ENCODE data around the gene ZNF814. TPM values are rescaled to one million over a fixed set of nuclear protein-coding genes. Genes with fewer than 3 reads are reported as not detected.
"Not testable (repeated sequence)": the region's sequence is repeated elsewhere in the genome, so short reads cannot be mapped to it uniquely, and the experiment has no call there.

The ZNF814 gene
- polyA plus RNA-seq, 3 donors, result 2.5 to 6.3 (median 3.8) TPM

DNA sequence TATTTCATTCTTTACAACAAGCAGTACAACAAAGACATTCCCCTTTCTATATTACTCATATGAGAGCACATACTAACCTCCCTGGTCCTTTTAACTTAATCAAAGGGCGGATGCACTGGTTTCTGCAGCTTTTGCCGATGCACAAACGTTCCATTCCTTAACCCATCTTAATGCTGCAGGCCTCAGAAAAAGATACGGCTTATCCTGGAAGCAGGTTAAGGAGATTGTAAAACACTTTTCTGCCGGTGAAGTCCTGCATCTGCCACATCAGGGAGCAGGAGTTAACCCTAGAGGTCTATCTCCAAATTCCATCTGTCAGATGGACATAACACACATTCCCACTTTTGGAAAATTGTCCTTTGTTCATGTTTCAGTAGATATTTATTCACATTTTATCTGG is 11.5 kb upstream of the ZNF814 start:
- Histone ChIP-seq H3K27ac (ENCODE audit: low read depth in 1 of 2, low read length in 2 of 2) (no peak overlapping the region), H3K9ac (ENCODE audit: insufficient read depth, low read length, poor library complexity, severe bottlenecking) (no peak overlapping the region), H3K4me3 (replicated peaks in 1 of 3; ENCODE audit: low read depth in 2 of 3, low read length in 3 of 3) (no peak overlapping the region), H3K27me3 (ENCODE audit: control insufficient read depth in 2 of 2, insufficient read depth in 2 of 2, low read length in 2 of 2) (no peaks in the 10 kb centered on the region), H3K4me1 (ENCODE audit: control insufficient read depth in 1 of 2, insufficient read depth in 2 of 2, low read length in 2 of 2) (no peaks in the 10 kb centered on the region), H3K4me2 (replicated peaks; ENCODE audit: extremely low read depth, low read length, poor library complexity, severe bottlenecking) (no peak overlapping the region), H2AFZ (ENCODE audit: insufficient read depth, low read depth, low read length, poor library complexity, severe bottlenecking) (no peak overlapping the region), H3K9me3 (replicated peaks in 1 of 2; ENCODE audit: control insufficient read depth in 1 of 2, insufficient read depth in 1 of 2, low read length in 2 of 2) (peaks cover 0 to 12% of the 10 kb centered on the region in 2 donors), H3K36me3 (replicated peaks in 1 of 2; ENCODE audit: control insufficient read depth in 1 of 2, insufficient read depth in 2 of 2, low read length in 2 of 2) (no peaks in the 10 kb centered on the region), H3K79me2 (ENCODE audit: insufficient read depth, low read length) (no peaks in the 10 kb centered on the region), H4K20me1 (ENCODE audit: insufficient read depth, low read length) (no peaks in the 10 kb centered on the region)
- DNase-seq, result no peak
- peaks cover 6 to 27% of the 10 kb centered on the region in 2 donors for H3K36me3 Mint-ChIP-seq
- H3K27ac Mint-ChIP-seq, result no peak overlapping the region
- peaks cover 7% of the 10 kb centered on the region for H3K4me1 Mint-ChIP-seq
- TF ChIP-seq, protein P1, sequence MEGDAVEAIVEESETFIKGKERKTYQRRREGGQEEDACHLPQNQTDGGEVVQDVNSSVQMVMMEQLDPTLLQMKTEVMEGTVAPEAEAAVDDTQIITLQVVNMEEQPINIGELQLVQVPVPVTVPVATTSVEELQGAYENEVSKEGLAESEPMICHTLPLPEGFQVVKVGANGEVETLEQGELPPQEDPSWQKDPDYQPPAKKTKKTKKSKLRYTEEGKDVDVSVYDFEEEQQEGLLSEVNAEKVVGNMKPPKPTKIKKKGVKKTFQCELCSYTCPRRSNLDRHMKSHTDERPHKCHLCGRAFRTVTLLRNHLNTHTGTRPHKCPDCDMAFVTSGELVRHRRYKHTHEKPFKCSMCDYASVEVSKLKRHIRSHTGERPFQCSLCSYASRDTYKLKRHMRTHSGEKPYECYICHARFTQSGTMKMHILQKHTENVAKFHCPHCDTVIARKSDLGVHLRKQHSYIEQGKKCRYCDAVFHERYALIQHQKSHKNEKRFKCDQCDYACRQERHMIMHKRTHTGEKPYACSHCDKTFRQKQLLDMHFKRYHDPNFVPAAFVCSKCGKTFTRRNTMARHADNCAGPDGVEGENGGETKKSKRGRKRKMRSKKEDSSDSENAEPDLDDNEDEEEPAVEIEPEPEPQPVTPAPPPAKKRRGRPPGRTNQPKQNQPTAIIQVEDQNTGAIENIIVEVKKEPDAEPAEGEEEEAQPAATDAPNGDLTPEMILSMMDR (IDR thresholded peaks at IDR 0.05), result no peak
- 100% methylated on average over 2 of the region's 5 CpGs for WGBS (ENCODE audit: insufficient coverage)
- no peak overlapping the region for H3K4me3 Mint-ChIP-seq
- peaks cover 0 to 8% (median 2%) of the 10 kb centered on the region in 7 donors for H3K9me3 Mint-ChIP-seq
- peaks cover 0 to 1% (median 0%) of the 10 kb centered on the region in 3 donors for H3K27me3 Mint-ChIP-seq (ENCODE audit: low read depth in 3 of 3)
- intact Hi-C loops (cut with micrococcal nuclease), result loop anchor here in 1 of 2 donors (5.0 kb wide), 1 partner anchor 163 kb away; no protein-coding TSS in a partner anchor

DNA sequence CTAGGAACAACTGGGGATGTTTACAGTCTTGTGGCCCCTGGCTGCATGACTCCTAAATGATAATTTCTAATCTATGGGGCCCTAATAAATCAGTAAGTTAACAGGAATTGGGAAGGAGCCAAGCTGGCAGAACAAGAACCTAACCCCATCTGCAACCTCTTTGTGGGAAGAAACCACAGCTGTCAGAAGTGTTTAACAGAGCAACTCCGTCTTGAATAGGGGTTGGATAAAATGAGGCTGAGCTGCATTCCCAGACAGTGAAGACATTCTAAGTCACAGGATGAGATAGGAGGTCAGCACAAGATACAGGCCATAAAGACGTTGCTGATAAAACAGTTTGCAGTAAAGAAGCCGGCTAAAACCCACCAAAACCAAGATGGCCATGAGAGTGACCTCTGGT is 1.9 kb upstream of the ZNF814 start:
- H3K9ac ChIP-seq (ENCODE audit: insufficient read depth, low read length, poor library complexity, severe bottlenecking); H4K20me1 ChIP-seq (ENCODE audit: insufficient read depth, low read length); H3K27ac ChIP-seq (ENCODE audit: low read depth in 1 of 2, low read length in 2 of 2); H3K36me3 ChIP-seq (replicated peaks in 1 of 2; ENCODE audit: control insufficient read depth in 1 of 2, insufficient read depth in 2 of 2, low read length in 2 of 2); H3K4me2 ChIP-seq (replicated peaks; ENCODE audit: extremely low read depth, low read length, poor library complexity, severe bottlenecking); H3K27ac Mint-ChIP-seq; H3K4me3 ChIP-seq (replicated peaks in 1 of 3; ENCODE audit: low read depth in 2 of 3, low read length in 3 of 3); H3K79me2 ChIP-seq (ENCODE audit: insufficient read depth, low read length); intact Hi-C loops (cut with micrococcal nuclease); H2AFZ ChIP-seq (ENCODE audit: insufficient read depth, low read depth, low read length, poor library complexity, severe bottlenecking); H3K27me3 ChIP-seq (ENCODE audit: control insufficient read depth in 2 of 2, insufficient read depth in 2 of 2, low read length in 2 of 2); DNase-seq; H3K27me3 Mint-ChIP-seq (ENCODE audit: low read depth in 3 of 3); H3K4me3 Mint-ChIP-seq: not testable (repeated sequence)
- WGBS (ENCODE audit: insufficient coverage), result 84% methylated on average over 2 of the region's 3 CpGs
- Mint-ChIP-seq H3K36me3 (peaks cover 13 to 19% of the 10 kb centered on the region in 2 donors), H3K9me3 (peaks cover 22 to 78% (median 66%) of the 10 kb centered on the region in 7 donors), H3K4me1 (peaks cover 22% of the 10 kb centered on the region)
- H3K4me1 ChIP-seq (ENCODE audit: control insufficient read depth in 1 of 2, insufficient read depth in 2 of 2, low read length in 2 of 2), result peaks cover 12 to 14% of the 10 kb centered on the region in 2 donors
- H3K9me3 ChIP-seq (replicated peaks in 1 of 2; ENCODE audit: control insufficient read depth in 1 of 2, insufficient read depth in 1 of 2, low read length in 2 of 2), result peaks cover 46 to 56% of the 10 kb centered on the region in 2 donors
